ENCODE data around the gene NAPG. TPM values are rescaled to one million over a fixed set of nuclear protein-coding genes. Genes with fewer than 3 reads are reported as not detected.
A peak's percentile ranks its signal among the peaks of the same experiment; 100 is the strongest.

NAPG gene
- total RNA-seq (10 to 100 TPM; 37.2 to 37.4 TPM), polyA plus RNA-seq (10 to 100 TPM; 12.7 to 15.1 TPM)
- long read RNA-seq, donor 1, partial matches to known transcripts: 0 of 2 reads
- long read RNA-seq, donor 1, other reads (novel, unspliced or antisense): 0 of 2 reads
- long read RNA-seq, donor 2: 0 reads
- long read RNA-seq, donor 3, partial matches to known transcripts: 0 of 1 reads
- long read RNA-seq, donor 3, other reads (novel, unspliced or antisense): 0 of 1 reads
- long read RNA-seq, donor 4, partial matches to known transcripts: 0 of 3 reads
- long read RNA-seq, donor 4, other reads (novel, unspliced or antisense): 0 of 3 reads
- long read RNA-seq, donor 5, partial matches to known transcripts: 15 of 16 reads
- long read RNA-seq, donor 5, other reads (novel, unspliced or antisense): 0 of 16 reads

- peaks cover 0 to 24% (median 6%) of the 10 kb centered on the region in 5 donors for H3K4me1 ChIP-seq (ENCODE audit: control insufficient read depth in 5 of 5, insufficient read depth in 5 of 5, low read length in 5 of 5)
- DNase-seq: peak; percentile 93 to 97 (median 95)
- no peak for TF ChIP-seq CTCF (IDR thresholded peaks at IDR 0.05; ENCODE audit: control extremely low read depth, extremely low read depth)
These were observed at the start of gene NAPG for GRCh38 chr18:10525697-10526560. Gene NAPG, plus strand, starts transcription at chr18:10526027. Its CDS starts 76 bp downstream, at chr18:10526103.

GRCh38 chr18:10476338-10476791, 49.5 kb upstream of the NAPG start:
- TF ChIP-seq CTCF (IDR thresholded peaks at IDR 0.05; ENCODE audit: control extremely low read depth, extremely low read depth): no peak
- H3K27me3 ChIP-seq (ENCODE audit: control insufficient read depth in 3 of 3, insufficient read depth in 3 of 3, low read length in 2 of 3): no peaks in the 10 kb centered on the region
- no peak overlapping the region for H3K9ac ChIP-seq (ENCODE audit: insufficient read depth in 1 of 2, low read length in 2 of 2)
- no peak overlapping the region for H3K4me3 ChIP-seq
- peaks cover 2 to 42% (median 18%) of the 10 kb centered on the region in 5 donors for H3K4me1 ChIP-seq (ENCODE audit: control insufficient read depth in 5 of 5, insufficient read depth in 5 of 5, low read length in 5 of 5)
- 55 to 56% methylated on average over 9 of the region's 9 CpGs for WGBS, 2 donors
- peak in 2 of 3 donors; percentile 55 to 67 for DNase-seq
- ATAC-seq (ENCODE audit: insufficient read depth, low FRiP score): no peak
- no peaks in the 10 kb centered on the region for H3K9me3 ChIP-seq (ENCODE audit: control insufficient read depth in 4 of 4, insufficient read depth in 3 of 4, low read length in 3 of 4)
- peaks cover 0 to 24% (median 10%) of the 10 kb centered on the region in 4 donors for H3K36me3 ChIP-seq (ENCODE audit: control insufficient read depth in 4 of 4, insufficient read depth in 4 of 4, low read length in 4 of 4)
- H3K27ac ChIP-seq (ENCODE audit: low read depth in 1 of 2, low read length in 1 of 2): no peak overlapping the region

More at GRCh38 chr18:10525697-10526560, at the start of gene NAPG:
- Histone ChIP-seq H3K9ac (ENCODE audit: insufficient read depth in 1 of 2, low read length in 2 of 2) (peak within 1 kb of the TSS; percentile 72 to 91), H3K9me3 (ENCODE audit: control insufficient read depth in 4 of 4, insufficient read depth in 3 of 4, low read length in 3 of 4) (no peaks in the 10 kb centered on the region), H3K4me3 (peak within 1 kb of the TSS; percentile 94), H3K27me3 (ENCODE audit: control insufficient read depth in 3 of 3, insufficient read depth in 3 of 3, low read length in 2 of 3) (no peaks in the 10 kb centered on the region), H3K27ac (ENCODE audit: low read depth in 1 of 2, low read length in 1 of 2) (peak within 1 kb of the TSS; percentile 87 to 92), H3K36me3 (ENCODE audit: control insufficient read depth in 4 of 4, insufficient read depth in 4 of 4, low read length in 4 of 4) (no peaks in the 10 kb centered on the region)
- 1% methylated on average over 58 to 68 of the region's 68 CpGs for WGBS, 2 donors
- ATAC-seq (ENCODE audit: insufficient read depth, low FRiP score): peak; percentile 94

- TF ChIP-seq CTCF (IDR thresholded peaks at IDR 0.05; ENCODE audit: control extremely low read depth, extremely low read depth): no peak
- Histone ChIP-seq H3K9me3 (ENCODE audit: control insufficient read depth in 4 of 4, insufficient read depth in 3 of 4, low read length in 3 of 4) (no peaks in the 10 kb centered on the region), H3K27ac (ENCODE audit: low read depth in 1 of 2, low read length in 1 of 2) (no peak overlapping the region), H3K4me3 (no peak overlapping the region), H3K27me3 (ENCODE audit: control insufficient read depth in 3 of 3, insufficient read depth in 3 of 3, low read length in 2 of 3) (no peaks in the 10 kb centered on the region), H3K4me1 (ENCODE audit: control insufficient read depth in 5 of 5, insufficient read depth in 5 of 5, low read length in 5 of 5) (peaks cover 2 to 41% (median 18%) of the 10 kb centered on the region in 5 donors), H3K9ac (ENCODE audit: insufficient read depth in 1 of 2, low read length in 2 of 2) (no peak overlapping the region), H3K36me3 (ENCODE audit: control insufficient read depth in 4 of 4, insufficient read depth in 4 of 4, low read length in 4 of 4) (peaks cover 0 to 20% (median 8%) of the 10 kb centered on the region in 4 donors)
- no peak for ATAC-seq (ENCODE audit: insufficient read depth, low FRiP score)
- DNase-seq: peak in 1 of 3 donors; percentile 28
- 19 to 25% methylated on average over 3 of the region's 3 CpGs for WGBS, 2 donors
These were observed 48.5 kb upstream of the NAPG start for GRCh38 chr18:10477121-10477862.
